ENCODE measurements around the gene AGO3. TPM values are rescaled to one million over a fixed set of nuclear protein-coding genes. Genes with fewer than 3 reads are reported as not detected.

AGO3 gene
- total RNA-seq, 1 experiment from 2014 or later = 39.4 TPM

GRCh38 chr1:35927472-35927871 lies 3.4 kb upstream of the AGO3 start:
- ChIA-PET POLR2A (interaction anchor here (0.6 kb wide), 1 partner anchor 16 kb away, joined by 3 read pairs; no protein-coding TSS in a partner anchor), CTCF (no interaction called here)
- ATAC-seq (no peak), DNase-seq (ENCODE audit: low read depth, low spot score) (no peak)
- H3K36me3 ChIP-seq (ENCODE audit: control insufficient read depth, insufficient read depth, low read length) = peaks cover 7% of the 10 kb centered on the region
- peaks cover 8% of the 10 kb centered on the region for H3K4me1 ChIP-seq (ENCODE audit: control insufficient read depth, insufficient read depth, low read length)
- no peak overlapping the region for H3K4me3 ChIP-seq (ENCODE audit: low read depth in 2 of 2, low read length in 2 of 2)
- H3K9me3 ChIP-seq (ENCODE audit: control insufficient read depth, insufficient read depth, low read depth, low read length) = no peaks in the 10 kb centered on the region
- BruUV-seq (replicated peaks) = no TSS peak
- TF ChIP-seq, protein P1, sequence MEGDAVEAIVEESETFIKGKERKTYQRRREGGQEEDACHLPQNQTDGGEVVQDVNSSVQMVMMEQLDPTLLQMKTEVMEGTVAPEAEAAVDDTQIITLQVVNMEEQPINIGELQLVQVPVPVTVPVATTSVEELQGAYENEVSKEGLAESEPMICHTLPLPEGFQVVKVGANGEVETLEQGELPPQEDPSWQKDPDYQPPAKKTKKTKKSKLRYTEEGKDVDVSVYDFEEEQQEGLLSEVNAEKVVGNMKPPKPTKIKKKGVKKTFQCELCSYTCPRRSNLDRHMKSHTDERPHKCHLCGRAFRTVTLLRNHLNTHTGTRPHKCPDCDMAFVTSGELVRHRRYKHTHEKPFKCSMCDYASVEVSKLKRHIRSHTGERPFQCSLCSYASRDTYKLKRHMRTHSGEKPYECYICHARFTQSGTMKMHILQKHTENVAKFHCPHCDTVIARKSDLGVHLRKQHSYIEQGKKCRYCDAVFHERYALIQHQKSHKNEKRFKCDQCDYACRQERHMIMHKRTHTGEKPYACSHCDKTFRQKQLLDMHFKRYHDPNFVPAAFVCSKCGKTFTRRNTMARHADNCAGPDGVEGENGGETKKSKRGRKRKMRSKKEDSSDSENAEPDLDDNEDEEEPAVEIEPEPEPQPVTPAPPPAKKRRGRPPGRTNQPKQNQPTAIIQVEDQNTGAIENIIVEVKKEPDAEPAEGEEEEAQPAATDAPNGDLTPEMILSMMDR (IDR thresholded peaks at IDR 0.05) = no peak
- TF ChIP-seq POLR2AphosphoS5 (IDR thresholded peaks at IDR 0.05; ENCODE audit: low read depth, low read length) = no peak
- no peak for TF ChIP-seq REST (IDR thresholded peaks at IDR 0.05; ENCODE audit: insufficient read depth in 1 of 2, low read depth in 2 of 2, low read length in 1 of 2)
- TF ChIP-seq TCF7L2 (IDR thresholded peaks at IDR 0.05; ENCODE audit: low read depth, low read length) = no peak
- TF ChIP-seq SIN3A (IDR thresholded peaks at IDR 0.05; ENCODE audit: borderline replicate concordance, insufficient read depth, low read depth, low read length) = no peak
- intact Hi-C loops (cut with micrococcal nuclease; ENCODE audit: unreplicated experiment) (no loop called here), in situ Hi-C loops (cut with HindIII; ENCODE audit: low pct_unique_long_range_greater_than_20kb, low sequenced_read_pairs) (no loop called here)
- H3K27me3 ChIP-seq (ENCODE audit: control insufficient read depth, insufficient read depth, low read length) = no peaks in the 10 kb centered on the region
- H3K27ac ChIP-seq (ENCODE audit: low read length) = no peak overlapping the region

GRCh38 chr1:35929730-35930592 lies 944 bp upstream of the AGO3 start:
- POLR2A ChIA-PET = interaction anchor here (0.6 kb wide), 1 partner anchor 1879 kb away, joined by 3 read pairs; no protein-coding TSS in a partner anchor

More at GRCh38 chr1:35929730-35930592, 944 bp upstream of the AGO3 start:
- H3K27ac ChIP-seq (ENCODE audit: low read length) = peak overlapping the region; percentile 93
- no peaks in the 10 kb centered on the region for H3K9me3 ChIP-seq (ENCODE audit: control insufficient read depth, insufficient read depth, low read depth, low read length)
- ATAC-seq (peak; percentile 61), DNase-seq (ENCODE audit: low read depth, low spot score) (no peak)
- peaks cover 23% of the 10 kb centered on the region for H3K4me1 ChIP-seq (ENCODE audit: control insufficient read depth, insufficient read depth, low read length)
- intact Hi-C loops (cut with micrococcal nuclease; ENCODE audit: unreplicated experiment) = no loop called here
- BruUV-seq (replicated peaks) = TSS peak; percentile 98
- peaks cover 7% of the 10 kb centered on the region for H3K36me3 ChIP-seq (ENCODE audit: control insufficient read depth, insufficient read depth, low read length)
- in situ Hi-C loops (cut with HindIII; ENCODE audit: low pct_unique_long_range_greater_than_20kb, low sequenced_read_pairs) = no loop called here
- peak overlapping the region; percentile 83 to 98 for H3K4me3 ChIP-seq (ENCODE audit: low read depth in 2 of 2, low read length in 2 of 2)
- TF ChIP-seq POLR2AphosphoS5 (IDR thresholded peaks at IDR 0.05; ENCODE audit: low read depth, low read length) = no peak
- no peak; the same call in 1 of the 2 replicates for TF ChIP-seq TCF7L2 (IDR thresholded peaks at IDR 0.05; ENCODE audit: low read depth, low read length)
- TF ChIP-seq, protein P1 (IDR thresholded peaks at IDR 0.05) = no peak
- TF ChIP-seq SIN3A (IDR thresholded peaks at IDR 0.05; ENCODE audit: borderline replicate concordance, insufficient read depth, low read depth, low read length) = no peak
- no peak for TF ChIP-seq REST (IDR thresholded peaks at IDR 0.05; ENCODE audit: insufficient read depth in 1 of 2, low read depth in 2 of 2, low read length in 1 of 2)
- H3K27me3 ChIP-seq (ENCODE audit: control insufficient read depth, insufficient read depth, low read length) = no peaks in the 10 kb centered on the region
- CTCF ChIA-PET = interaction anchor here (0.6 kb wide), 1 partner anchor 118 kb away, joined by 3 read pairs; no protein-coding TSS in a partner anchor

All from Panc1 (cell line).